CD4-positive, alpha-beta T cell treated with Interleukin-4 for 4 hours (primary cell): ENCODE data around the gene CLDN20.
A peak's percentile ranks its signal among the peaks of the same experiment; 100 is the strongest.

Source experiments
- DNase-seq: peaks from one replicate; pipeline ENCODE4 v3.0.0-alpha.2; 2020

Gene CLDN20

DNA sequence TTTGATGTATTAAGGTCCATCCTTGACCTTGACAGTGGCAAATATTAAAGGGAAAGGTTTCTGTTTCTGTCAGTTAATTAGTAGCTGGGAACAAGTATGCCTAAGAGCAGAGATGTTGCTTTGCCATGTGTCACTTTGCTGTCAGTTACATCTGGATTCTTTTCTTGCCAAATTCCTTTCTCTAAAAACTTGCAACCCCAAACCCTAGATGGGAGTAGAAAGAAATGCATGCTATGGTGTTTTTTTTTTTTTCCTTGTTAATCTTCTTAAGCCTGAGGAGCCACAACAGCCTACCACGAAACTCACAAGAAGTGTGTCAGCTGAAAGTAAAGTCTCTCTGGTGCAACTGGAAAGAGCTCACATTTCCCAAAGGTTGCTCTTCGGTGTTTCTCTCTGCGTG lies 18.0 kb upstream of the CLDN20 start:
- DNase-seq: no peak

DNA sequence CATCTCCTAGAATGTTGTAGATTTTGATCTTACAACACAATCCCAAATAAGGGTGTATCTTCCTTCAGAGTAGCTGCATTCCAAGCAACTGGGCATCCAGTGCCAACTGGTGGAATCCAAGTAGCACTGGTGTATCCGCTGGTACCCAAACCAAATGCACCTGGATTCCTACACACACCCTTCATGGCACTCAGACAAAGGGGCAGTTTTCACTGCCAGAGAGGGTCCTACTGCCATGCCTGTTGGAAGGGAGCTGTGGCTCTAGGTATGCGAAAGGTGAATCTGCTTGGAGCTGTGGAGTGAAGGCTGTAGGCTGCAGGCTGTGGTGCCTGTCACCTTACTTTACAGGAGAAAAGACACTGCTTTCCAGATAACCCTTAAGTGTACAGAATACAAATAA lies 17.0 kb upstream of the CLDN20 start:
- no peak for DNase-seq

- no peak for DNase-seq
Observed at GRCh38 chr6:155247618-155248007, 16.2 kb upstream of the CLDN20 start.

DNA sequence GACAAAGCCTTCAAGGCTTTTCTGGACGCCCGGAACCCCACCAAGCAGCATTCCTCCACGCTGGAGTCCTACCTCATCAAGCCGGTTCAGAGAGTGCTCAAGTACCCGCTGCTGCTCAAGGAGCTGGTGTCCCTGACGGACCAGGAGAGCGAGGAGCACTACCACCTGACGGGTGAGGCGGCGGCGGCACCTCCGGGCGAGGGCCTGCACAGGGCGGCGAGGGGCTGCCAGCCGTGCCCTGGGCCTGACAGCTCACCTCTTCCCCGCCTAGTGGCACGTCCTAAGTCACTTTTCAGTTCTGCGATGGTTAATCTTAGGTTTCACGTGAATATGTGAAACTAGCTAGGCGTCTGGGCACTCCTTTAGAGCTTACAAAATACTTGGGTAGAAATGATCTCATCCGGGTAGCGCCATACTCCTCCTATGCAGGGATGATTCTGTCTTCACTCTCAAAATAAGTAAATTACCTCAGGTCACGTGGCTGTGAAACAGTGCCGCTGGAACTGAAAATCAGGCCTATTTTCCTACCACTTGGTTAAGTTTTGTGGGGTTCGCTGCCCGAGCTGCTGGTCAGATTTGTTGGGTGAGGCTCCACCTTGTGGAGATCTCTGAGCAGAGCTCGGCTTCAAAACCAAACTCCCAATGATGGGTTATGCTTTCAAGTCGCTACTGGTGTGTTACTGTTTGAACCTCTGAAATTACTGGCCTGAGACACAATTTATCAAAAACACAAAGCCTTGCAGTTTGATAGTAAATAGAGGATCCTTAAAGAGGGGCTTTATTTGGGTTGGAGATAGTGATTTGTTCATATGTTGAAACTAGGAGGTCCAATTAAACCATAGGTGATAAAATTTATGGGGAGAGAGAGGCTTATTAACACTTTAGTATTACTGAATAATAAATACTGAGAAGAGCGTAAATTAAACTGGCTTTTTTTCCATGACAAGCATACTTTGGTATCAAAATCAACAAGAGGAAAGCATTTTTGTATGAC lies 15.5 kb upstream of the CLDN20 start:
- peak; percentile 21 for DNase-seq

DNA sequence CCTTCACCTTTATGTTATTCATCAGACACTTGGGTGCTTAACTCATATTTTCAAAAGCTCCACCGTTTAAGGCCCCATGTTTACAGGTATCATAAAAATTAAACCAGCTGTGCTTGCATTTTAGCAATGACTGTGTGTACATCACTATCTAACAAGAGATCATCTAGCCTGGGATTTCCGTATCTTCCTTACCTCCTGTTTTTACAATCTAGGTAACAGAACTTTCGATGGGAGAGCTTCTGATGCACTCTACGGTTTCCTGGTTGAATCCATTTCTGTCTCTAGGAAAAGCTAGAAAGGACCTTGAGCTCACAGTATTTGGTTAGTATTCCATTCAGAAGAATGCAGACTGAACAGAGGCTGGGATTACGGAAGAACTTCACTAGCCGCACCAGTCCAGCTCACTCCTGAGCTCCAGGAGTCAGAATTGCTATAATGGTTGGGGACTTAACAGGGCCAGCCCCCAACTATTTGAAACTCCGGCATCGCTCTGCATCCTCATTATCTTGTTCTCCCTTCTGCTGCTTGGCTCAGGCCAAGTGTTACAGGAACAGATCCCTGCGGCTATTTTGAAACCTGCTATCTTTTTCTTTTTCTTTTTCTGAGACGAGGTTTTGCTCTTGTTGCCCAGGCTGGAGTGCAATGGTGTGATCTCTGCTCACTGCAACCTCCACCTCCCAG lies 13.0 kb upstream of the CLDN20 start:
- DNase-seq: no peak

- no peak for DNase-seq
Observed at GRCh38 chr6:155252581-155252980, 11.2 kb upstream of the CLDN20 start.

DNA sequence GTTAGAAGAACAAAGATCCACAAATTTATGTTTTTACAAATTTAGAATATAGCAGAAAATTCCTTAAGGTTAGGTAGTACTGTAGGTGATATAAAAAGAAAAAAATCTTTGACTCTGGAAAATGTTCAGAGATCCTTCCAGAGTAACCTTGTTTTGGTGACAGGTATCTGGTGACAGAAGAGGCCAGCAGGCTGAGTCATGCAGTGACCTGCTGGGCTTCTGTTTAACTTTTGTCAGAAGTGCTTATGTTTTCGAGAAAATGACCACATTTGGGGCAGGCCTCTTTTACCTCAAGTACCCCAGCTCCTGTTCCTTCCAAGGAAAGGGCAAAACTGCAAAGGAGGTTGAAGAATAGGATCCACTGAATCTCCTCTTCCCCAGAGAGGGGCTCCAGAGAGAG lies 10.5 kb upstream of the CLDN20 start:
- no peak for DNase-seq

DNA sequence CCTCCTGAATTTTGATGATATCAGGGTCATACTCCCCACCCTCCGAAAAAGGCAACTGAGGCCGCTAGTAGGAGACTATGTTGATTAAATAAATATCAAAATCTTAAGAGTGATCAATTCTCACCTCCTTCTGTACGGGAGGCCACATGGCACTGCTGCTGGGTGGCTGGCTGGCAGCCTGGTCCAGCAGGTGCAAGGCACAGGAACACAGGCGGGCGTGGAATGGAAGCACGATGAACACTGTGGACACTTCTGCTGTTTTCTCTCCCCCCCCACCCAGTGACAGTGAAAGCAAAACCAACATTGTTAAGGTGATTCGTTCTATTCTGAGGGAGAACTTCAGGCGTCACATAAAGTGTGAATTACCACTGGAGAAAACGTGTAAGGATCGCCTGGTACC lies 9.7 kb upstream of the CLDN20 start:
- DNase-seq: no peak

GRCh38 chr6:155256122-155256795 lies 7.6 kb upstream of the CLDN20 start:
- no peak for DNase-seq

GRCh38 chr6:155257796-155258195 lies 6.0 kb upstream of the CLDN20 start:
- no peak for DNase-seq

DNA sequence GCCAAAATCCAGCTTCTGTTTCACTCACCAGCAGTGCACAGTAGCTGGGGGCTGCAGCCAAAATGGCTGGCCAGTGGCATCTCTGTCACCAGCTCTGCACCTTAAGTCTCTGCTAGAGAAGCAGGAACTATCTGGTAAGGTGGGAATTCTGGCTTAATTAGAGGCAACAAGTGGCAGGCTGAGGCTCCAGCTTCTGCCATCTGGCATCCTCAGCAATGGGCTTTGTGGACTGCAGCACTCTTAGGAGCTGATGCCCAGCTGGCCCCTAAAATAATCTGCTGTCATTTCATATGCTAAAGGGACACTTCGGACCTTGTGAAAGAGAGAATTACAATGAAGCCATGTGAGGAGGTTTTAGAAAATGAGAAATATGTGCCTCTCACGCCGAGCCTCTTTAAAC lies 4.6 kb upstream of the CLDN20 start:
- DNase-seq: no peak

DNA sequence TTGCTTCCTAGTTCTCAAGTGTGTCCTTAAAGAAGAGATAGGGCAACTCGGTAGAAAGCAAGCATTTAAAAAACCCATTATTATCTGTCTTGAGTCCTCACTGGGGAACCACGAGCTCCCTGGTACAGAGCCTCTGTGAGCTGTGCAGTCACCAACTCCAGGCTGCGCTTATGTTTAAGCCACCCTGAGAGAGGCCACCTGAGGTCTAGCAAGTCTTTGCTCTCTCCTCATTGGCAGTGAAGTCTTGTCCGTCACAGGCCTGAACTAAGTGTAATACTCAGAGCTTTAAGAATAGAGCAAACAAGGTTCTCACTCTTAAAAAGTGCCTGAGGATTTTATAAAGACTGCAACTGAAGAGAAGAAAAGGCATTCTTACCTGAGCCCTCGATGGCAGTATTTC lies 3.9 kb upstream of the CLDN20 start:
- no peak for DNase-seq

DNA sequence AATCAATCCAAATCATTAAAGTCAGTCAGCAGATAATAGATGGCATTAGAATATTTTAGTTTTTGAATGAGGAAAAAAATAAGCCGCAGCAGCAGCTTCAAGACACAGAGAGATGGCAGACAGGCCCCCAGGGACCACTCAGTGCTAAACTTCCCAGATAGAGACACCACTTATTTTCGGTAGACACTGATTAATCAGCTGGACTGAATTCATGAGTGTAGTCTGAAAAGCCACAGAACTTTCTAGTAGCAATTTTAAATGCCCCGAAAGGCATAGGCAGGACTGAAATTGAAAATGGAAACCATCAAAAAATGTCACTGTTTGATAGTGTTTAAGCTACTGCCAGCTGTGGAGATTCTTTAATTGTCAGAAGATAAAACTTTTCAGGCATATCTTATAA lies 3.1 kb upstream of the CLDN20 start:
- DNase-seq: no peak

- DNase-seq: no peak
Observed at GRCh38 chr6:155261111-155261900, 2.5 kb upstream of the CLDN20 start.

- DNase-seq: no peak
Observed at GRCh38 chr6:155262655-155263054, 1.2 kb upstream of the CLDN20 start.

GRCh38 chr6:155264693-155265320 lies 994 bp downstream of the CLDN20 start:
- DNase-seq: no peak

GRCh38 chr6:155265843-155266535 lies 2.2 kb downstream of the CLDN20 start:
- DNase-seq: no peak

DNA sequence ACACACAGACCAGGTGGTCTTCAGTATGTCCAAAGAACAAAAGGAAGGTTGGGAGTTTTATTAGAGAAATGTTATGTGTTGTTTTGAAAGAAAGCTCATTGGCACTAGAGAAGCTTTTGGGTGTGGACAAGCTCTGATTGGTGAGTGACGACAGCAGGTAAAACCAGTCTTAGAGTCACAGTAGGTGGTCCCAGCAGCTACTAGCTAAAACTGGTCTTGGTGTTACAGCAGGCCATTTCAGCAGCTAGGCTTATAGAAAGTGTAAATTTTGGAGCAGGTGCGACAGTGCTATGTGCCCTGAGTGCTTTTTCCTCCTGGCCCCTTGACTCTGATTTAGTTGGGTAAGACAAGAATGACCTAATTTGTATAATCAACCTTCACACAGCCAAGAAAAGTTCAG lies 3.6 kb downstream of the CLDN20 start:
- DNase-seq: no peak

- DNase-seq: peak; percentile 30
Observed at GRCh38 chr6:155268088-155268867, 4.5 kb downstream of the CLDN20 start.

DNA sequence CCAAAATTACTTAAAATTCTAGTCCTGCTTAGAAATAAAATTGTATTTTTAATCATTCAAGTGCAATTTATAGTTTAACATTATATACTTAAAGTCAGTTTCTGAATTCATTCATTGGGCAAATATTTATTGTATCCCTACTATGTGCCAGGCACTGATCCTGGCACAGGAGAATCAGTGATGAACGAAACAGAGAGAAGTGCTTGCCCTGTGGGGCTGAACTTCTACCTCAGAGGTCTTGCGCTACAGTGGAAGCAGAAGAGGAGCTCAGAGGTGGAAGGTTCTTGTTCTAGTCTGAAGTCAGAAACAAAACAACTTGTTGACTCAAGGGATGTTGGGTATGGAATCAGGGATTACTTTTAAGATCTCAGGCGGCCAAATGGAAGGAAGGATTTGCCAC lies 6.0 kb downstream of the CLDN20 start:
- DNase-seq: no peak

DNA sequence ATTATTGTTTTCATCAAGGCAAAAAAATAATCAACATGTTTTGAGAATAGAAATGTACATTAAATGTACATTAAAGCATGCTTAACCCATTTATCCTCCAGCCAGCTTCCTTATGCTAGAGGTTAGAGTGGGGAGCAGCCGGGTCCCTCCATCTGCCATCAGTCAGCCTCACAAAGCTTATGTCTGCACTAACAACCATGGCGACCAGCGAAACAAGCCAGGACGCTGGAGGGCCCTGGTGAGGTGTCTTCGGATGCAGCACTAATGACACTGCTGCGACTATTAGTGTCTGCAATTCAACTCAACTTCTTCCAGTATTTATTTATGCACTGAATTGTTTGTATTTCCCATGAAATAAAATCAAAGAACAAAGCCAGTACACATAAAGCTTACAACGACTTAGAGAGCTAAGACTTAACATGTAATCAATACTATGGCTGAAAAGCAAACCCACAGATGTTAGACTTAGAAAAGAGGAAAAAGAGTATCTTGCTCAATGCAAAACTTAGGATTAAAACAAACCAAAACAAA lies 6.8 kb downstream of the CLDN20 start:
- no peak for DNase-seq
